Keratinocyte (primary cell): ENCODE data around the gene CLEC16A.

Experiments used
- CTCF ChIP-seq, 3 experiments: IDR thresholded peaks in 1 of 3; conservative IDR thresholded peaks in 1 of 3; optimal IDR thresholded peaks in 1 of 3; 2 replicates in 2 of 3; 3 replicates in 1 of 3; pipeline versions ENCODE3 to v1.5.1; 2011; ENCODE audit warnings: low read length in 3 of 3, mild to moderate bottlenecking in 3 of 3, moderate library complexity in 2 of 3, control low read depth in 1 of 3, inconsistent platforms in 1 of 3; ENCODE audit not compliant: insufficient read depth in 2 of 3; ENCODE audit errors: extremely low read depth in 1 of 3
- EZH2 ChIP-seq: IDR thresholded peaks from one replicate; pipeline ENCODE4 v1.6.1; 2012; ENCODE audit warnings: inconsistent platforms, mild to moderate bottlenecking, low read length, moderate library complexity

- no peak for TF ChIP-seq CTCF (optimal IDR thresholded peaks at IDR 0.05 in 1 of 3, IDR thresholded peaks at IDR 0.05 in 1 of 3, conservative IDR thresholded peaks at IDR 0.05 in 1 of 3; ENCODE audit: extremely low read depth in 1 of 3, insufficient read depth in 2 of 3, low read length in 3 of 3)
- no peak for TF ChIP-seq EZH2
These were observed 93.9 kb downstream of the CLEC16A start for GRCh38 chr16:11038305-11038704.
